Skeletal muscle tissue (tissue), 4 donors: ENCODE measurements around the gene RNU1-3. TPM values are rescaled to one million over a fixed set of nuclear protein-coding genes. Genes with fewer than 3 reads are reported as not detected.
"Not testable (repeated sequence)": the region's sequence is repeated elsewhere in the genome, so short reads cannot be mapped to it uniquely, and the experiment has no call there.

Source experiments
- H3K27ac ChIP-seq: one replicate; pipeline ENCODE4 v1.7.0; 2013; ENCODE audit warnings: mild to moderate bottlenecking, low read depth, low read length, inconsistent platforms
- H3K27me3 ChIP-seq, 3 donors: one replicate each; pipeline ENCODE4 v1.7.0; 2013; ENCODE audit warnings: low read length in 3 of 3; ENCODE audit not compliant: control insufficient read depth in 3 of 3, insufficient read depth in 3 of 3
- H3K36me3 ChIP-seq, 3 donors: one replicate each; pipeline ENCODE4 v1.7.0; 2013; ENCODE audit warnings: low read length in 3 of 3; ENCODE audit not compliant: control insufficient read depth in 3 of 3, insufficient read depth in 3 of 3
- H3K4me1 ChIP-seq, 3 donors: one replicate each; pipeline ENCODE4 v1.7.0; 2013; ENCODE audit warnings: low read length in 3 of 3, mild to moderate bottlenecking in 3 of 3; ENCODE audit not compliant: control insufficient read depth in 3 of 3, insufficient read depth in 3 of 3
- H3K4me3 ChIP-seq, 3 donors: one replicate each; pipeline ENCODE4 v1.7.0; 2013; ENCODE audit warnings: low read length in 3 of 3
- H3K9ac ChIP-seq, 3 donors: one replicate each; pipeline ENCODE4 v1.7.0; 2013; ENCODE audit warnings: low read length in 3 of 3, mild to moderate bottlenecking in 3 of 3, moderate library complexity in 2 of 3, low read depth in 1 of 3
- H3K9me3 ChIP-seq, 3 donors: one replicate each; pipeline ENCODE4 v1.7.0; 2013; ENCODE audit warnings: low read length in 3 of 3; ENCODE audit not compliant: control insufficient read depth in 3 of 3
- total RNA-seq: library from RNA; depleted of rRNA; stranded (reverse); fragments of >200 nt; gene quantifications from one replicate; pipeline ENCODE4 v1.2.3, GENCODE V29; 2014
- donor health status: Osteomylitis.

RNU1-3 gene
- under 0.01 TPM for total RNA-seq

DNA sequence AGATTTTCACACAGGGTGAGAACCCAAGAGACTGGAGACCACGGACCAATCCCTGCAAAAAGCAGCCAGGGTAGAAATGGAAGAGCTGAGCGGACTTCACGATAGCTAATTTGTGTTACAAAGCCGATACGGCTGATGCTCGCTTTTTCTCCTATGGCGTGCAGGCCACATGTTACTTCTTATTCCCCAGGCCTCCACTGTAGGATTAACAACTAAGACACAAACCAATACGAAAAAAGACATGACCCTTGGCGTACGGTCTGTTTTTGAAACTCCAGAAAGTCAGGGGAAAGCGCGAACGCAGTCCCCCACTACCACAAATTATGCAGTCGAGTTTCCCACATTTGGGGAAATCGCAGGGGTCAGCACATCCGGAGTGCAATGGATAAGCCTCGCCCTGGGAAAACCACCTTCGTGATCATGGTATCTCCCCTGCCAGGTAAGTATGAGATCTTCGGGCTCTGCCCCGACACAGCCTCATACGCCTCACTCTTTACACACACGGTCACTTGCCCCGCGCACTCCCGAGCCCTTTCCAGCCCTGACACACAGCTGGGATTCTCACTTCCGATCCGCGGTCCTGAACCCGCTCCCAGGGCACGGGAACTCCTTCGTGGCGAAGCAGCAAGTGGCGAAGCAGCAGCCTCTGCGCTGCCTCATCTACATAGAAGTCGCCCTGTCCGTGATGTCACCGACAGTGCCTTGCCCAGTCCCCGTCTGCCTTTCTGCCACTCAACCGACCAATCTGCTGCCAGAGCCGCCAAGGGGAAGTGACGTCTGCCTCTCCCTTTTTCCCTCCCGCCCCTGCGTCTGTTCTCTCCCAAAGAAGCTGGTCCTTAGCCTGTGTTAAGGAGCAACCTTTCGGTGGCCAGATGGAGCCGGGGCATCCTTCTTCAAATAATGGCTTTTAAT is at the start of gene RNU1-3:
Gene RNU1-3 (minus strand): TSS at position 447 of the 912 bp plus-strand sequence.
- not testable (repeated sequence) for H3K27me3 ChIP-seq, H3K4me3 ChIP-seq, H3K9ac ChIP-seq, H3K27ac ChIP-seq, H3K4me1 ChIP-seq, H3K9me3 ChIP-seq, H3K36me3 ChIP-seq

DNA sequence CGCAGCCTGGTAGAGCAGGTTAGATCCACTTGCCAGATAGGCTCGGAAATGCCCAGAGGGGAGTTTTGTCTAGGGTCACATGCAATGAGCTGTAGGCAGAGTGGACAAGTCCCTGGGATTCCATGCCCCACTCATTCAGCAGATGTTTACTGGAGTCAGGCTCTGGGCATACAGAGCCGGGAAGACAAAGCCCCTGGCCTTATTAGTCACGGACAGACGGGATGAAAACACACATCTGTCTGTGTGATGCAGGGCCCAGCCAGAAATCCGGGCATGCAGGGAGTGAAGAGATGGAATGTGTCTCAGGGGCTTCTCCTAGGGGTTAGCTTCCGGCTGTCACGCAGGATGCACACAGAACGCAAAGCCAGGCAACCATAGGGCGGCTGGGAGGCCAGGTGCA is 46.7 kb upstream of the RNU1-3 start:
- H3K4me3 ChIP-seq, H3K4me1 ChIP-seq, H3K9ac ChIP-seq, H3K9me3 ChIP-seq, H3K36me3 ChIP-seq, H3K27ac ChIP-seq: not testable (repeated sequence)
- peaks cover 12 to 27% (median 27%) of the 10 kb centered on the region in 3 donors for H3K27me3 ChIP-seq

DNA sequence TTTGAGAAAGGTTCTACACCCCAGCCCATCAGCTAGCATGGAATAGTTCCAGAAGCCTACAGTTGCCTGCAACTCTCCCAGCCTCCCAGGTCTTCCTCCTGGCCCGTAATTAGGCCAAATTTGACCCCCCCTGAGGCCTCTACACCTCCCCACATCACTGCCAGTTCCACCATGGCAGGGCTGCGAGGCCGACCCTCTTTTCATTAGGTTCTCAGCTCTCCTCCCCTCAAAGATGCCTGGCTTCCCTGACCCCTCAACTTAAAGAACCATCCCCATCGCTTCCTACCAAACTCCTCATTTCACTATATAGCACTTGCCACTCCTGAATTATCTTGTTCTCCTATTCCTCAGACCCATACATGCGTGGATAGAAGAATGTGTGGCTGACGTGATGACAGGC is 46.2 kb upstream of the RNU1-3 start:
- not testable (repeated sequence) for H3K9ac ChIP-seq, H3K27ac ChIP-seq, H3K4me3 ChIP-seq, H3K4me1 ChIP-seq, H3K9me3 ChIP-seq, H3K36me3 ChIP-seq
- peaks cover 8 to 22% (median 22%) of the 10 kb centered on the region in 3 donors for H3K27me3 ChIP-seq

GRCh38 chr1:16712582-16712981 is 45.8 kb upstream of the RNU1-3 start:
- H3K9me3 ChIP-seq, H3K4me3 ChIP-seq, H3K36me3 ChIP-seq, H3K27ac ChIP-seq, H3K4me1 ChIP-seq, H3K9ac ChIP-seq: not testable (repeated sequence)
- peaks cover 4 to 18% (median 18%) of the 10 kb centered on the region in 3 donors for H3K27me3 ChIP-seq

- H3K27ac ChIP-seq, H3K36me3 ChIP-seq, H3K9ac ChIP-seq, H3K9me3 ChIP-seq, H3K4me1 ChIP-seq, H3K4me3 ChIP-seq: not testable (repeated sequence)
- peaks cover 0 to 13% (median 13%) of the 10 kb centered on the region in 3 donors for H3K27me3 ChIP-seq
Observed at GRCh38 chr1:16712131-16712530, 45.4 kb upstream of the RNU1-3 start.

DNA sequence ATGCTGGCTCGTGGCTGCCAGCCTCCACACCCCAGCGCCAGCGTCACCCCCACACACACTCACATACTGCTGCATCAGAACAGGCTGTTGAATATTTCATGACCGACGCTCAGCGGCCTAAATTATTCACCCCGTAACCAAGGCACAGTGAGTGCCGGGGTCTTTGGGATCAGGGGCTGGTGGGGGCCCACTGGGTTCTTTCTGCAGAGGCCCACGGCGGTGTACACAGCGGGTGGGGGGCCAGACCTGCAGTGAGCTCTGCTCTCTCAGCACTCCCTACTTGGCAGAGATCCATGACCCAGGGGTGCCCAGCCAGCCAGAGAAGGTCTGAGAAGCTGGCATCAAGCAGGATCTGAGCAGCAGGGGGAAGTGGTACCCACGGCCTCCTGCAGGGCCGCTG is 43.9 kb upstream of the RNU1-3 start:
- H3K27ac ChIP-seq, H3K4me3 ChIP-seq, H3K9me3 ChIP-seq, H3K4me1 ChIP-seq, H3K27me3 ChIP-seq, H3K9ac ChIP-seq, H3K36me3 ChIP-seq: not testable (repeated sequence)

- not testable (repeated sequence) for H3K4me3 ChIP-seq, H3K9ac ChIP-seq, H3K36me3 ChIP-seq, H3K27ac ChIP-seq, H3K27me3 ChIP-seq, H3K4me1 ChIP-seq, H3K9me3 ChIP-seq
Observed at GRCh38 chr1:16709659-16710087, 42.9 kb upstream of the RNU1-3 start.

DNA sequence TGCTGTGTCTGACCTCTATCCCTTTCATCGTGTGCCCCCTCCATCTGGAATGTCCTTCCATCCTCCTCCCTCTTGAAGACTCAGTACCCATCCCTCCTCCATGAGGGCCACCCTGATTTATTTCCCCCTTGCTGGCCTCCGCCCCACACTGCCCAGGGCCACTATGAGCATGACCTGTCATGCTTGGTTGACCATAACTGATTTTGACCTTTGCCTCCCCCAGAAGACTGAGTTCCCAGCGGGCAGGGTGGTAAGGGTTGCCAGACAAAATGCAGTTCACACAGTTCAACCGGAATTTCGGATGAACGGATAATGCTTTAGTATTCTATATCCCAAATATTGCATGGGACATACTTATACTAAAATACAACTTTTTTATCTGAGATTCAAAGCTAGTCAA is 42.0 kb upstream of the RNU1-3 start:
- not testable (repeated sequence) for H3K4me1 ChIP-seq, H3K27me3 ChIP-seq, H3K27ac ChIP-seq, H3K4me3 ChIP-seq, H3K9me3 ChIP-seq, H3K36me3 ChIP-seq, H3K9ac ChIP-seq

DNA sequence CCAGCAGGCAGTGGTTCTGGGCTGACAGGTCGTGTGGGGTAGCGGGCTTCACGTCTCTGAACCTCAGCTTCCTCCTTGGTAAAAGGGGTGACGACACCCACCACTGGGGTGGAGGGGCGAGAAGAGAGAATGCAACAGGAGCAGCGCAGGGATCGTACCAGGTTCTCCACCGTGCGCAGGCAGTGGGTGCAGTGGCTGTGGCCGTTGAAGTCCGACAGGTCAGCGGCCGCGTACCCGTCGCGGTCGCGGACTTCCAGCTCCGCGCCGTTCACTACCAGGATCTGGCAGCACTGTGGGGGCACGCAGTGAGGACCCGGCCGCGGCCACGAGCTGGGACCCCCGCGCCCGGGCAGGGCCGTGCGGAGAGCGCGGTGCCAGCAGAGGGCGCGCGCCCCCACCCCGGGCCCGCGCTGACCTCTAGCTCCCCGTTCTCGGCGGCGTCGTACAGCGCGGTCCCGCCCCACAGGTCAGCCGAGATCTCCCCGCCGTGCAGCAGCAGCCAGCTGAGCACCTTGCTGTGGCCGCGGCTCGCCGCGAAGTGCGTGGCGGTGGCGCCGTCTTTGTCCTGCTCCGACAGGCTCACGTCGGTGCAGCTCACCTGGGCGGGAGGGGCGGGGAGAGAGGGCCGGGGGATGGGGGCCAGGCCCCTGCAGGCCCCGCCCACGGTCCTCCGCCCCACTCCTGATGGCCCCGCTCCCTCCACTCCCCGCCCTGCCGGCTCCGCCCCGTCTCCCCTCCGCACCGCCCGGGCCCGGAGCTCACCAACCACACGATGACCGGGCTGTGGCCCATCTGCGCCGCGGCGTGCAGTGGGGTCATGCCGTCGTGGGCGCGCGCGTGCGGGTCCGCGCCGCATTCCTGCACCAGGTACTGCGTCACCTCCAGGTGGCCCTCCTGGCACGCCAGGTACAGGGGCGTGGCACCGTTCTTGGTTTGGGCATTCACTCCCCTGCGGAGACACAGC is 40.7 kb upstream of the RNU1-3 start:
- not testable (repeated sequence) for H3K27me3 ChIP-seq, H3K4me3 ChIP-seq, H3K9me3 ChIP-seq, H3K36me3 ChIP-seq, H3K9ac ChIP-seq, H3K4me1 ChIP-seq, H3K27ac ChIP-seq

GRCh38 chr1:16706302-16706701 is 39.6 kb upstream of the RNU1-3 start:
- not testable (repeated sequence) for H3K27ac ChIP-seq, H3K9ac ChIP-seq, H3K9me3 ChIP-seq, H3K4me1 ChIP-seq, H3K36me3 ChIP-seq, H3K4me3 ChIP-seq, H3K27me3 ChIP-seq
